Gastroesophageal sphincter (tissue), 4 donors: ENCODE results near the gene LIN28B. TPM values are rescaled to one million over a fixed set of nuclear protein-coding genes. Genes with fewer than 3 reads are reported as not detected.
"Not testable (repeated sequence)": the region's sequence is repeated elsewhere in the genome, so short reads cannot be mapped to it uniquely, and the experiment has no call there.

Source experiments
- ATAC-seq: fragments of 150-250 bp; one replicate; pipeline ENCODE4 v1.9.1; 2016; ENCODE audit warnings: mild to moderate bottlenecking, moderate library complexity
- H3K27ac ChIP-seq, 4 donors: fragments of 200-600 bp; sonication (generic) in 3 of 4; 1 replicate in 3 of 4; 2 replicates in 1 of 4; pipeline ENCODE4 v1.5.1; 2016 to 2019
- H3K27me3 ChIP-seq: fragments of 200-600 bp; sonication (generic); one replicate; pipeline ENCODE4 v1.5.1; 2019
- H3K36me3 ChIP-seq, 2 donors: fragments of 200-600 bp; sonication (generic); one replicate each; pipeline ENCODE4 v1.5.1; 2019; ENCODE audit warnings: control low read depth in 1 of 2
- H3K4me1 ChIP-seq, 3 donors: fragments of 200-600 bp; sonication (generic); 1 replicate in 2 of 3; 2 replicates in 1 of 3; pipeline ENCODE4 v1.5.1; 2016 to 2019; ENCODE audit warnings: control low read depth in 2 of 3
- H3K4me3 ChIP-seq, 2 donors: fragments of 200-600 bp; sonication (generic); one replicate each; pipeline ENCODE4 v1.5.1; 2019; ENCODE audit warnings: mild to moderate bottlenecking in 1 of 2, moderate library complexity in 1 of 2
- H3K9me3 ChIP-seq, 3 donors: fragments of 200-600 bp; sonication (generic); one replicate each; pipeline ENCODE4 v1.5.1; 2017 to 2019; ENCODE audit warnings: control low read depth in 2 of 3
- CTCF ChIP-seq, 4 experiments: fragments of 200-600 bp in 2 of 4; fragments of 450-650 bp in 2 of 4; sonication (generic) in 1 of 4; IDR thresholded peaks; one replicate each; pipeline ENCODE4 v1.5.1; 2017 to 2019; ENCODE audit warnings: antibody characterized with exemption in 4 of 4, mild to moderate bottlenecking in 2 of 4, moderate library complexity in 2 of 4
- EP300 ChIP-seq: sonication (generic); formaldehyde crosslinking; IDR thresholded peaks from one replicate; pipeline ENCODE4 v1.6.1; 2017; ENCODE audit warnings: antibody characterized with exemption, mild to moderate bottlenecking
- POLR2A ChIP-seq, 2 donors: fragments of 450-650 bp; IDR thresholded peaks; one replicate each; pipeline ENCODE4 v1.6.1; 2017; ENCODE audit warnings: antibody characterized with exemption in 2 of 2, mild to moderate bottlenecking in 2 of 2, moderate library complexity in 1 of 2
- POLR2AphosphoS5 ChIP-seq: sonication (generic); formaldehyde crosslinking; IDR thresholded peaks from one replicate; pipeline ENCODE4 v1.6.1; 2017; ENCODE audit warnings: antibody characterized with exemption
- WGBS, 2 donors: methylation state at CpG; one replicate each; pipeline ENCODE4 v1.1.5; 2018; ENCODE audit warnings: low coverage in 1 of 2; 5-methylcytosine and 5-hydroxymethylcytosine counted together
- total RNA-seq, 4 donors: library from RNA; depleted of rRNA; stranded (reverse); fragments of >200 nt; gene quantifications; one replicate each; pipeline ENCODE4 v1.1.0, GENCODE V29; 2016

LIN28B gene
- total RNA-seq, 4 donors from 2014 or later, result not detected

- peaks cover 0 to 7% (median 0%) of the 10 kb centered on the region in 3 donors for H3K4me1 ChIP-seq
- H3K9me3 ChIP-seq, result peaks cover 0 to 13% (median 0%) of the 10 kb centered on the region in 3 donors
- H3K36me3 ChIP-seq, result no peaks in the 10 kb centered on the region
- no peak for ATAC-seq
- TF ChIP-seq CTCF (IDR thresholded peaks at IDR 0.05), result no peak
- TF ChIP-seq EP300, result no peak
- TF ChIP-seq POLR2A (IDR thresholded peaks at IDR 0.05), result no peak
- no peak for TF ChIP-seq POLR2AphosphoS5
- no peak overlapping the region for H3K27ac ChIP-seq
- H3K4me3 ChIP-seq, result no peak overlapping the region
- 12 to 30% methylated on average over 2 to 6 of the region's 33 CpGs for WGBS, 2 donors
- peaks cover 100% of the 10 kb centered on the region for H3K27me3 ChIP-seq
Measured at GRCh38 chr6:104952911-104953399, 4.0 kb upstream of the LIN28B start.

GRCh38 chr6:104953400-104954189, 3.3 kb upstream of the LIN28B start:
- H3K4me3 ChIP-seq, H3K36me3 ChIP-seq, H3K4me1 ChIP-seq, H3K27ac ChIP-seq, ATAC-seq: not testable (repeated sequence)
- H3K27me3 ChIP-seq, result peaks cover 100% of the 10 kb centered on the region
- 7 to 10% methylated on average over 12 to 21 of the region's 22 CpGs for WGBS, 2 donors
- peaks cover 0 to 13% (median 0%) of the 10 kb centered on the region in 3 donors for H3K9me3 ChIP-seq

DNA sequence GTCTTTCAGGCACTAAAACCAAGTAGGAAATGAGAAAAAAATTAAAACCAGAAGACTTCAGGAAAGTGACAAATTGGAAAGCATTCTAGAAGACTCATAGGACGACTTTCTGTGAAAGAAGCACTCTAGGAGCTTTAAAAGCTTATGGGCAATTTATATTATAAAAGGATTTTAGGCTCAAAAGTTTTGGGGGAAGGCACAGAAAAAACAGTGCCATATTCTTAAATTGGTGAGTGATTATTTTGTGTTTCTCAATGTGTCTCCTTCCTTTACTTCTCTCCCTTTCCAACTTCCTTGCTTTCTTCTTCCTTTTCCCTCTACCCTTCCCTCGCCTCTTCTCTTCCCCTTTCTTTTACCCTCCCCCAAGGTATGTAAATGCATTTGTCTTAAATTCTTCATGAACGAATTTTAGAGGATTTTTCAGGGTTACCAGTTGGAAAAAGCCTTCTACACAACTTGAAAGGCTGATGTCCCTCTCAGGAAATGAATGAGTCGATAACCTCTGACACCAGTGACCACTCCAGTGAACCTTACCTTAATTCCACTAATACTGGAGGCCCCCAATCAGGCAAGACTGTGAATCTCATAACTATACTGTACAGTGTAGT, 2.6 kb upstream of the LIN28B start:
- peaks cover 100% of the 10 kb centered on the region for H3K27me3 ChIP-seq
- H3K36me3 ChIP-seq, result no peaks in the 10 kb centered on the region
- TF ChIP-seq POLR2A (IDR thresholded peaks at IDR 0.05) (no peak), EP300 (no peak), CTCF (IDR thresholded peaks at IDR 0.05) (no peak), POLR2AphosphoS5 (no peak)
- WGBS, 2 donors, result 22 to 35% methylated on average over 2 to 4 of the region's 4 CpGs
- no peak for ATAC-seq
- H3K27ac ChIP-seq, result no peak overlapping the region
- peaks cover 0 to 13% (median 0%) of the 10 kb centered on the region in 3 donors for H3K9me3 ChIP-seq
- H3K4me3 ChIP-seq, result no peak overlapping the region
- peaks cover 0 to 9% (median 0%) of the 10 kb centered on the region in 3 donors for H3K4me1 ChIP-seq

DNA sequence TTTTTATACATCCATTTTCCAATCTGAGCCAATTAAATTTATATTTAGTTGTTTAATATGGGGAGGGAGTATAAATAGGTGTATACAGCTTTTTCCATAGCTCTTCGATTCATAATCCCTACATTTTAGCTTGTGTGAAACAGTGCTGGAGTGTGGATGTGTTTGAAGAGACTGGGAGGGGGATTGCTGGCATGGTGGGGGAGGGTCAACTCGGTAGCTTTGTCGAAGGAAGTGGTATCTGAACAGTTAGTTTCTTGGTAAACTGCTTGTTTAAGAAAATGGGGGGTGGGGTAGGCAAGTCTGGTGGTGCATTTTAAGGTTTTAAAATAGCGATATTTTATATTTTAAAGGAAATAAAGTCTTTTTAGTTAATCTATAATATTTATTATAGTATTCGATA, 1.4 kb upstream of the LIN28B start:
- no peak overlapping the region for H3K27ac ChIP-seq
- H3K4me3 ChIP-seq, result no peak overlapping the region
- peaks cover 0 to 9% (median 0%) of the 10 kb centered on the region in 3 donors for H3K4me1 ChIP-seq
- H3K36me3 ChIP-seq, result no peaks in the 10 kb centered on the region
- H3K9me3 ChIP-seq, result peaks cover 0 to 13% (median 0%) of the 10 kb centered on the region in 3 donors
- TF ChIP-seq POLR2A (IDR thresholded peaks at IDR 0.05) (no peak), POLR2AphosphoS5 (no peak), EP300 (no peak)
- WGBS, 2 donors, result 12 to 22% methylated on average over 5 of the region's 5 CpGs
- no peak for ATAC-seq
- peaks cover 92% of the 10 kb centered on the region for H3K27me3 ChIP-seq

DNA sequence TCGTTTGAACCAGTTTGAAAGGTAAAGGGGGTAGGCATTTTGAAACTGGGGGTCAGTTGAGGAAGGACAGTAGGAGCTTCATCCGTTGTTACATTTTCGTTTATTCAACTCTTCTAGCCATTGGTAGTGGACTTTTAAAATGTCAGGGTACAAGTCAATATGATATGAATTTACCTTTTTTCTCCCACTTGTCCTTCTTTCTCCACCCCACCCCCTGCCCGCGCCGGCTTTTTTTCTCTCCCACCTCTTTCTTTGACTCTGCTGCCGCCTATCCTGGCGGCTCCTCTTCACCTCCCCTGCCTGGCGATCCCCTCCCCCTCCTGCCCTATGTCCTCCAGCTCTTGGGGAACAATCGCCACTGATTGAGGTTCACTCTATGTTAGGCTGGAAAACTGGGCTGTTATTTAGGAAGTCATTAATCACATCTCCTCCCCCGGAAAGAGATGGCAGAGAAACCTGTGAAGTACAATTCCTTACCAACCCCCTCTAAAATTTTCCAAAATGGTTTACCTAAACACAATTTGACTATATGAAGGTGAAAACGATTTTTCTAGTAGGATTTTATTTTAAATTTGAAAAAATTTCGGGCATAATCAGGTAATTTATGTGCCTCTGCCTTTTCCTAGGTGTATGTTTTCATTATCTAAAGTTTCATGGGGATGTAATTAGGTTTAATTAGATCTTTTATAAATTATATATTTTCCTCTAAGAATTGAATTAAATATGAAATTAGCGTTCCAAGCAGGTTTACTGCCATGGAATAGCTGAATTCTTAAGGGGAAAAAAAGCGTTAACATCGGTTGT, 778 bp upstream of the LIN28B start:
- 6 to 11% methylated on average over 15 to 16 of the region's 16 CpGs for WGBS, 2 donors
- no peak overlapping the region for H3K27ac ChIP-seq
- no peak for TF ChIP-seq CTCF (IDR thresholded peaks at IDR 0.05)
- no peak for TF ChIP-seq POLR2AphosphoS5
- TF ChIP-seq EP300, result no peak
- no peak for TF ChIP-seq POLR2A (IDR thresholded peaks at IDR 0.05)
- no peaks in the 10 kb centered on the region for H3K36me3 ChIP-seq
- H3K9me3 ChIP-seq, result peaks cover 0 to 13% (median 0%) of the 10 kb centered on the region in 3 donors
- H3K27me3 ChIP-seq, result peaks cover 86% of the 10 kb centered on the region
- no peak for ATAC-seq
- H3K4me1 ChIP-seq, result peaks cover 0 to 9% (median 0%) of the 10 kb centered on the region in 3 donors
- no peak overlapping the region for H3K4me3 ChIP-seq
